LNCAP (cell line): Measurements from ENCODE around the gene CAB39.
A peak's percentile ranks its signal among the peaks of the same experiment; 100 is the strongest.

Experiments
- CTCF ChIP-seq: fragments of 450-650 bp; IDR thresholded peaks from 2 replicates; pipeline ENCODE4 v1.5.1; 2017; ENCODE audit warnings: mild to moderate bottlenecking

CAB39 gene

GRCh38 chr2:230712443-230713330 lies at the start of gene CAB39:
Gene CAB39 (plus strand): TSS chr2:230712842. CDS start chr2:230760002, 47,160 bp downstream.
- peak; percentile 83 for TF ChIP-seq CTCF

- no peak for TF ChIP-seq CTCF
Observed at GRCh38 chr2:230664128-230664527, 48.5 kb upstream of the CAB39 start.

GRCh38 chr2:230664844-230665243 lies 47.8 kb upstream of the CAB39 start:
- TF ChIP-seq CTCF = no peak

GRCh38 chr2:230665263-230665691 lies 47.4 kb upstream of the CAB39 start:
- TF ChIP-seq CTCF = no peak

- no peak for TF ChIP-seq CTCF
Observed at GRCh38 chr2:230666446-230666845, 46.2 kb upstream of the CAB39 start.

- no peak for TF ChIP-seq CTCF
Observed at GRCh38 chr2:230666885-230667712, 45.5 kb upstream of the CAB39 start.

GRCh38 chr2:230668184-230668938 lies 44.3 kb upstream of the CAB39 start:
- TF ChIP-seq CTCF = no peak
